ENCODE results near the gene DTHD1.

The DTHD1 gene

GRCh38 chr4:36349938-36350549, 68.6 kb downstream of the DTHD1 start:
- DNase-seq = no peak

- peak; percentile 81 for DNase-seq
Observed at GRCh38 chr4:36351082-36351666, 69.8 kb downstream of the DTHD1 start.

- DNase-seq = no peak
Observed at GRCh38 chr4:36353998-36354397, 72.6 kb downstream of the DTHD1 start.

- no peak for DNase-seq
Observed at GRCh38 chr4:36358173-36358572, 76.8 kb downstream of the DTHD1 start.

GRCh38 chr4:36360755-36361154, 79.3 kb downstream of the DTHD1 start:
- no peak for DNase-seq

- DNase-seq = no peak
Observed at GRCh38 chr4:36363024-36363423, 81.6 kb downstream of the DTHD1 start.

- no peak for DNase-seq
Observed at GRCh38 chr4:36374836-36375511, 93.6 kb downstream of the DTHD1 start.

GRCh38 chr4:36385951-36386571, 104.6 kb downstream of the DTHD1 start:
- peak; percentile 66 for DNase-seq

- DNase-seq = no peak
Observed at GRCh38 chr4:36386691-36387090, 105.3 kb downstream of the DTHD1 start.

- DNase-seq = no peak
Observed at GRCh38 chr4:36388710-36389109, 107.3 kb downstream of the DTHD1 start.

GRCh38 chr4:36391411-36391810, 110.0 kb downstream of the DTHD1 start:
- DNase-seq = no peak

- DNase-seq = no peak
Observed at GRCh38 chr4:36392024-36392423, 110.6 kb downstream of the DTHD1 start.

- DNase-seq = no peak
Observed at GRCh38 chr4:36392916-36393315, 111.5 kb downstream of the DTHD1 start.

Data from CD4-positive, alpha-beta T cell treated with Interleukin-10 for 1 hour (primary cell).